Large intestine (tissue), 3 donors: ENCODE results near the gene THAP7. TPM values are rescaled to one million over a fixed set of nuclear protein-coding genes. Genes with fewer than 3 reads are reported as not detected.

Experiments used
- DNase-seq, 2 donors: peaks; one replicate each; pipeline versions ENCODE4 v3.0.0 to v3.0.0-alpha.2; 2013
- H3K27ac ChIP-seq: one replicate; pipeline ENCODE4 v1.5.1; 2013; ENCODE audit warnings: low read length
- H3K27me3 ChIP-seq: 2 replicates; pipeline ENCODE4 v1.6.1; 2013; ENCODE audit warnings: low read length; ENCODE audit not compliant: control insufficient read depth, insufficient read depth
- H3K36me3 ChIP-seq: 2 replicates; pipeline ENCODE4 v1.6.1; 2013; ENCODE audit warnings: low read length; ENCODE audit not compliant: control insufficient read depth, insufficient read depth
- H3K4me1 ChIP-seq: one replicate; pipeline ENCODE4 v1.6.1; 2013; ENCODE audit warnings: low read length; ENCODE audit not compliant: control insufficient read depth, insufficient read depth
- H3K4me3 ChIP-seq: one replicate; pipeline ENCODE4 v1.5.1; 2013; ENCODE audit warnings: low read length
- H3K9me3 ChIP-seq: one replicate; pipeline ENCODE4 v1.6.1; 2013; ENCODE audit warnings: mild to moderate bottlenecking, low read depth, low read length, moderate library complexity; ENCODE audit not compliant: control insufficient read depth
- WGBS: methylation state at CpG from one replicate; pipeline ENCODE4 v1.1.5; 2013; ENCODE audit warnings: low lambda C conversion rate; ENCODE audit not compliant: insufficient coverage; 5-methylcytosine and 5-hydroxymethylcytosine counted together
- polyA plus RNA-seq: library from polyadenylated mRNA; unstranded; fragments of 120-200 nt; gene quantifications from one replicate; pipeline ENCODE4 v1.2.1, GENCODE V29; 2013

Gene THAP7
- polyA plus RNA-seq, 1 donor, result 27.0 TPM

GRCh38 chr22:20986365-20986764 is 15.6 kb downstream of the THAP7 start:
- DNase-seq, result no peak
- Histone ChIP-seq H3K27me3 (no peaks in the 10 kb centered on the region), H3K36me3 (peaks cover 50% of the 10 kb centered on the region), H3K27ac (no peak overlapping the region), H3K9me3 (no peaks in the 10 kb centered on the region), H3K4me1 (peaks cover 9% of the 10 kb centered on the region), H3K4me3 (no peak overlapping the region)
- WGBS, result 100% methylated on average over 1 of the region's 1 CpG

GRCh38 chr22:20985720-20986119 is 16.2 kb downstream of the THAP7 start:
- no peak for DNase-seq
- H3K4me1 ChIP-seq, result peaks cover 15% of the 10 kb centered on the region
- no CpG with 5 or more reads among the region's 7 CpGs for WGBS
- peaks cover 45% of the 10 kb centered on the region for H3K36me3 ChIP-seq
- H3K4me3 ChIP-seq, result no peak overlapping the region
- H3K27ac ChIP-seq, result no peak overlapping the region
- no peaks in the 10 kb centered on the region for H3K9me3 ChIP-seq
- no peaks in the 10 kb centered on the region for H3K27me3 ChIP-seq

GRCh38 chr22:20983081-20983771 is 18.7 kb downstream of the THAP7 start:
- Histone ChIP-seq H3K9me3 (peaks cover 3% of the 10 kb centered on the region), H3K27me3 (no peaks in the 10 kb centered on the region), H3K36me3 (peaks cover 31% of the 10 kb centered on the region), H3K27ac (no peak overlapping the region), H3K4me1 (peaks cover 28% of the 10 kb centered on the region), H3K4me3 (peak overlapping the region; percentile 96)
- WGBS, result no CpG with 5 or more reads among the region's 5 CpGs
- no peak for DNase-seq

GRCh38 chr22:20982563-20982882 is 19.4 kb downstream of the THAP7 start:
- Histone ChIP-seq H3K9me3 (peaks cover 3% of the 10 kb centered on the region), H3K4me3 (peak overlapping the region; percentile 96), H3K36me3 (peaks cover 25% of the 10 kb centered on the region), H3K27me3 (no peaks in the 10 kb centered on the region), H3K27ac (peak overlapping the region; percentile 91), H3K4me1 (peaks cover 28% of the 10 kb centered on the region)
- no peak for DNase-seq
- no CpG with 5 or more reads among the region's 12 CpGs for WGBS

- peak; percentile 79 to 93 for DNase-seq
- Histone ChIP-seq H3K4me1 (peaks cover 28% of the 10 kb centered on the region), H3K36me3 (peaks cover 21% of the 10 kb centered on the region), H3K4me3 (peak within 1 kb of the TSS; percentile 96), H3K27ac (peak within 1 kb of the TSS; percentile 91), H3K27me3 (no peaks in the 10 kb centered on the region), H3K9me3 (peaks cover 3% of the 10 kb centered on the region)
- no CpG with 5 or more reads among the region's 87 CpGs for WGBS
Observed at GRCh38 chr22:20981787-20982562, 19.9 kb downstream of the THAP7 start, which contains the start of gene LZTR1. Gene LZTR1 (plus strand): TSS chr22:20982297. CDS start chr22:20982372, 75 bp downstream.

GRCh38 chr22:20980938-20981722 is 20.8 kb downstream of the THAP7 start:
- no peak for DNase-seq
- peaks cover 3% of the 10 kb centered on the region for H3K9me3 ChIP-seq
- no CpG with 5 or more reads among the region's 10 CpGs for WGBS
- H3K4me1 ChIP-seq, result peaks cover 28% of the 10 kb centered on the region
- no peaks in the 10 kb centered on the region for H3K27me3 ChIP-seq
- peak overlapping the region; percentile 91 for H3K27ac ChIP-seq
- peaks cover 17% of the 10 kb centered on the region for H3K36me3 ChIP-seq
- H3K4me3 ChIP-seq, result peak overlapping the region; percentile 96

GRCh38 chr22:20980523-20980922 is 21.4 kb downstream of the THAP7 start:
- WGBS, result 80% methylated on average over 1 of the region's 4 CpGs
- DNase-seq, result no peak
- Histone ChIP-seq H3K4me1 (peaks cover 28% of the 10 kb centered on the region), H3K4me3 (no peak overlapping the region), H3K27me3 (no peaks in the 10 kb centered on the region), H3K36me3 (peaks cover 12% of the 10 kb centered on the region), H3K27ac (no peak overlapping the region), H3K9me3 (peaks cover 3% of the 10 kb centered on the region)

GRCh38 chr22:20979940-20980453 is 21.9 kb downstream of the THAP7 start:
- DNase-seq, result no peak
- Histone ChIP-seq H3K9me3 (peaks cover 3% of the 10 kb centered on the region), H3K36me3 (peaks cover 9% of the 10 kb centered on the region), H3K27me3 (no peaks in the 10 kb centered on the region), H3K4me1 (peaks cover 28% of the 10 kb centered on the region), H3K4me3 (peak overlapping the region; percentile 30), H3K27ac (no peak overlapping the region)
- no CpG with 5 or more reads among the region's 13 CpGs for WGBS

GRCh38 chr22:20979243-20979809 is 22.6 kb downstream of the THAP7 start:
- peaks cover 3% of the 10 kb centered on the region for H3K9me3 ChIP-seq
- no CpG with 5 or more reads among the region's 39 CpGs for WGBS
- peak overlapping the region; percentile 30 for H3K4me3 ChIP-seq
- peaks cover 9% of the 10 kb centered on the region for H3K36me3 ChIP-seq
- no peak overlapping the region for H3K27ac ChIP-seq
- DNase-seq, result peak; percentile 91 to 93
- no peaks in the 10 kb centered on the region for H3K27me3 ChIP-seq
- peaks cover 28% of the 10 kb centered on the region for H3K4me1 ChIP-seq

GRCh38 chr22:20978419-20978818 is 23.5 kb downstream of the THAP7 start:
- no CpG with 5 or more reads among the region's 2 CpGs for WGBS
- peaks cover 3% of the 10 kb centered on the region for H3K9me3 ChIP-seq
- H3K27me3 ChIP-seq, result no peaks in the 10 kb centered on the region
- no peaks in the 10 kb centered on the region for H3K36me3 ChIP-seq
- DNase-seq, result no peak
- H3K27ac ChIP-seq, result no peak overlapping the region
- no peak overlapping the region for H3K4me3 ChIP-seq
- peaks cover 28% of the 10 kb centered on the region for H3K4me1 ChIP-seq
